OCI-LY1 (cell line): ENCODE results near the gene BCAR3.

Experiments used
- H2AFZ ChIP-seq: fragments of 200-600 bp; sonication (generic), shearing (Covaris generic); 2 replicates; pipeline ENCODE4 v1.6.0; 2014; ENCODE audit warnings: antibody characterized with exemption, mild to moderate bottlenecking, low read length
- H3F3A ChIP-seq: fragments of 200-600 bp; sonication (generic), shearing (Covaris generic); 2 replicates; pipeline ENCODE4 v1.6.0; 2014; ENCODE audit warnings: mild to moderate bottlenecking, antibody characterized with exemption, low read length, moderate library complexity; ENCODE audit not compliant: insufficient read depth
- H3K27ac ChIP-seq: fragments of 200-600 bp; sonication (generic); 2 replicates; pipeline ENCODE4 v1.5.1; 2014; ENCODE audit warnings: low read length, mixed run types, mild to moderate bottlenecking, low read depth; ENCODE audit not compliant: poor library complexity, severe bottlenecking
- H3K27me3 ChIP-seq: fragments of 200-600 bp; sonication (generic); 2 replicates; pipeline ENCODE4 v1.6.0; 2014; ENCODE audit warnings: antibody characterized with exemption, mild to moderate bottlenecking, low read length, moderate library complexity; ENCODE audit not compliant: insufficient read depth
- H3K36me3 ChIP-seq: fragments of 200-600 bp; sonication (generic); 2 replicates; pipeline ENCODE4 v1.6.1; 2014; ENCODE audit warnings: mild to moderate bottlenecking, antibody characterized with exemption, low read length, moderate library complexity, mixed read lengths; ENCODE audit not compliant: insufficient read depth
- H3K4me1 ChIP-seq: fragments of 200-600 bp; sonication (generic); 2 replicates; pipeline ENCODE4 v1.5.1; 2014; ENCODE audit warnings: mild to moderate bottlenecking, low read length, moderate library complexity; ENCODE audit not compliant: insufficient read depth, severe bottlenecking
- H3K4me2 ChIP-seq: fragments of 200-600 bp; sonication (generic), shearing (Covaris generic); 2 replicates; pipeline ENCODE4 v1.6.1; 2014; ENCODE audit warnings: low read length
- H3K4me3 ChIP-seq: fragments of 200-600 bp; sonication (generic); 2 replicates; pipeline ENCODE4 v1.5.1; 2014; ENCODE audit warnings: low read length, low read depth, mild to moderate bottlenecking, mixed read lengths; ENCODE audit not compliant: poor library complexity, severe bottlenecking
- H3K79me2 ChIP-seq: fragments of 200-600 bp; shearing (Covaris generic); 2 replicates; pipeline ENCODE4 v1.6.1; 2016; ENCODE audit warnings: mixed run types, low read length, mixed read lengths; ENCODE audit not compliant: insufficient read depth
- H3K9ac ChIP-seq: fragments of 200-600 bp; sonication (generic), shearing (Covaris generic); 2 replicates; pipeline ENCODE4 v1.6.1; 2014; ENCODE audit warnings: mild to moderate bottlenecking, low read length, mixed read lengths
- H3K9me2 ChIP-seq: fragments of 200-600 bp; sonication (generic), shearing (Covaris generic); 2 replicates; pipeline ENCODE4 v1.6.1; 2014; ENCODE audit warnings: low read depth, mild to moderate bottlenecking, low read length, mixed read lengths
- H3K9me3 ChIP-seq: fragments of 200-600 bp; shearing (Covaris generic); 2 replicates; pipeline ENCODE4 v1.6.1; 2014; ENCODE audit warnings: low read length, mixed read lengths
- H4K20me1 ChIP-seq: fragments of 200-600 bp; sonication (generic), shearing (Covaris generic); 2 replicates; pipeline ENCODE4 v1.6.0; 2016; ENCODE audit warnings: mild to moderate bottlenecking, low read length; ENCODE audit not compliant: insufficient read depth
- CTCF ChIP-seq: fragments of 200-600 bp; sonication (generic), shearing (Covaris generic); IDR thresholded peaks from 2 replicates; pipeline ENCODE4 v1.5.1; 2017; ENCODE audit warnings: mild to moderate bottlenecking, antibody characterized with exemption, low read length, moderate library complexity, mixed read lengths
- EZH2 ChIP-seq: fragments of 200-600 bp; sonication (generic), shearing (Covaris generic); IDR thresholded peaks from 2 replicates; pipeline ENCODE4 v1.8.0; 2017; ENCODE audit warnings: borderline replicate concordance, mixed run types, mild to moderate bottlenecking, antibody characterized with exemption, low read length, moderate library complexity, mixed read lengths

The BCAR3 gene

GRCh38 chr1:93656491-93656890 lies 25.1 kb downstream of the BCAR3 start:
- no peaks in the 10 kb centered on the region for H3K4me1 ChIP-seq
- TF ChIP-seq CTCF (no peak), EZH2 (no peak)
- H3K4me2 ChIP-seq, result no peak overlapping the region
- H3K4me3 ChIP-seq, result no peak overlapping the region
- no peak overlapping the region for H3K9ac ChIP-seq
- H4K20me1 ChIP-seq, result no peaks in the 10 kb centered on the region
- no peak overlapping the region for H2AFZ ChIP-seq
- H3K27me3 ChIP-seq, result no peaks in the 10 kb centered on the region
- no peak overlapping the region for H3K27ac ChIP-seq
- no peaks in the 10 kb centered on the region for H3K9me2 ChIP-seq
- H3K9me3 ChIP-seq, result no peaks in the 10 kb centered on the region
- H3K36me3 ChIP-seq, result no peaks in the 10 kb centered on the region
- H3F3A ChIP-seq, result no peaks in the 10 kb centered on the region
- H3K79me2 ChIP-seq, result no peaks in the 10 kb centered on the region

- no peak overlapping the region for H3K4me3 ChIP-seq
- no peaks in the 10 kb centered on the region for H3K79me2 ChIP-seq
- H3K27me3 ChIP-seq, result 0 out of 2 replicates have a peak, but pooled peaks cover 5% of the 10 kb centered on the region
- no peaks in the 10 kb centered on the region for H3K36me3 ChIP-seq
- H3F3A ChIP-seq, result no peaks in the 10 kb centered on the region
- no peaks in the 10 kb centered on the region for H3K9me3 ChIP-seq
- no peaks in the 10 kb centered on the region for H4K20me1 ChIP-seq
- no peaks in the 10 kb centered on the region for H3K4me1 ChIP-seq
- no peak overlapping the region for H3K4me2 ChIP-seq
- H3K27ac ChIP-seq, result no peak overlapping the region
- H3K9ac ChIP-seq, result no peak overlapping the region
- no peaks in the 10 kb centered on the region for H3K9me2 ChIP-seq
- no peak for TF ChIP-seq CTCF
- no peak overlapping the region for H2AFZ ChIP-seq
Observed at GRCh38 chr1:93653656-93654055, 28.0 kb downstream of the BCAR3 start.

- TF ChIP-seq EZH2 (no peak), CTCF (no peak)
- no peaks in the 10 kb centered on the region for H4K20me1 ChIP-seq
- 0 out of 2 replicates have a peak, but pooled peaks cover 5% of the 10 kb centered on the region for H3K27me3 ChIP-seq
- H2AFZ ChIP-seq, result no peak overlapping the region
- no peak overlapping the region for H3K27ac ChIP-seq
- no peaks in the 10 kb centered on the region for H3K36me3 ChIP-seq
- no peaks in the 10 kb centered on the region for H3K4me1 ChIP-seq
- no peak overlapping the region for H3K4me2 ChIP-seq
- no peak overlapping the region for H3K4me3 ChIP-seq
- H3K9ac ChIP-seq, result no peak overlapping the region
- no peaks in the 10 kb centered on the region for H3F3A ChIP-seq
- H3K79me2 ChIP-seq, result no peaks in the 10 kb centered on the region
- H3K9me3 ChIP-seq, result no peaks in the 10 kb centered on the region
- no peaks in the 10 kb centered on the region for H3K9me2 ChIP-seq
Observed at GRCh38 chr1:93652323-93652949, 29.2 kb downstream of the BCAR3 start.
